Epidermal melanocyte (primary cell): ENCODE data around the gene ASIC3.

Source experiments
- DNase-seq: peaks from one replicate; pipeline ENCODE4 v3.0.0; 2011; ENCODE audit warnings: low spot score; ENCODE audit not compliant: insufficient read length

Gene ASIC3

DNA sequence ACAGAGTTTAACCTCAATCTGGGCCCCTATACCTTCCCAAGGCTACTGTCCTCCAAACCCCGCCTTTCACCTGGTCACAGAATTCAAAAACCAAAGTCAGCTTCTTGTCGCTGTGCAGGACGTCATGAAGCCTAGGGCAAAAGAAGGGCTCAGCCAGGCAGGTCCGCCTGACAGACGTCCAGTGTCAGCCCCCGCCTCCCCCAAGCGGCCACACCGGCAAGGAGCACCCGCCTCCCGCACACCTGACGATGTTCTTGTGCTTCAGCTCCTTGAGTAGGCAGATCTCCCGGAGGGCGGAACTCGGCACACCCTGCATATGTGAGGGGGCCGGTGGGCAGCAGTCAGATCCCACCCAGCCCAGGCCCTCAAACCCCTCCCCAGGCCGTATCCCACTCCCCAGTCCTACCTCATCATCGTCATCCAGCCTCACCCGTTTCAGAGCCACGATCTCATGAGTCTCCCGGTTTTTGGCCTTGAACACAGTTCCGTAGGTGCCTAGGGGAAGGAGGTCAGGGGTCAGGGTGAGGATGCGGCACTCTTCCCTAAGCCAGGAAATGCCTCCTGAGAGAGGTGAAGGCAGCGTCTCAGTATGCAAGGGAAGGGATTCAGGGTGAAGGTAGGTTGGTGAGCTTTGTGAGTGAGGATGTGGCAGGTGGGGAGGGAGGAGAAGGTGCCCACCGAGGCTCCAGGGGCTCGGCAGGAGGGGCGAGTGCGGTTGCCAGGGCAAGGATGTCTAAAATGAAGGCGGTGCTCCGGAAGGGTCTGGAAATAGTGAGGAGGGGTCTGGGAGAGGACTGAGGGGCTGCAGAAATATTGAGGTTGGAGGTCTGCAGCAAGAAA lies 8.6 kb downstream of the ASIC3 start:
- no peak for DNase-seq

DNA sequence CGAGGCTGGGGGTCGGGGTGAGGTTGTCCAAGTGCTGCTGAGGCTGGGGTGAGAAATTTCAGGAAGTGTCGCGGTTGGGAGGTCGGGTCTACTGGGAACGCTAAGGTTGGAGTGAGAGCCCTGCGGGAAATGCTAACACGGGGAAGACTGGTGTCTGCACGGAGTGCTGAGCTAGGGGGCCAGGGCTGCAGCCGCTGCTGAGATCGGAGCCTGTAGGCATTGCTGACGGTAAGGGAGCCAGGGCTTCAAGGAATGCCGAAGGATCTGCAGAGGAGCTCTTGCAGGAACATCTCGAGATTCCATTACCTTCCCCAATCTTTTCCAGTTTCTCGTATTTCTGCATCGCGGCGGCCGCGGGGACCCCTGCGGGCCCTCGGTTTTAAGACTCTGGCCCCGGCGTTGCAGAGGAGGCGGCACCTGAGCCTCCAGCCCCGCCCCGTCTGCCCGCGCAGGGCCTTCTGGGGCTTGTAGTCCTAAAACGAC lies 9.2 kb downstream of the ASIC3 start, which contains the start of gene CDK5:
CDK5 (minus strand) TSS at position 392 of the 483 bp plus-strand sequence; CDS start at position 343, 49 bp downstream.
- DNase-seq = no peak

DNA sequence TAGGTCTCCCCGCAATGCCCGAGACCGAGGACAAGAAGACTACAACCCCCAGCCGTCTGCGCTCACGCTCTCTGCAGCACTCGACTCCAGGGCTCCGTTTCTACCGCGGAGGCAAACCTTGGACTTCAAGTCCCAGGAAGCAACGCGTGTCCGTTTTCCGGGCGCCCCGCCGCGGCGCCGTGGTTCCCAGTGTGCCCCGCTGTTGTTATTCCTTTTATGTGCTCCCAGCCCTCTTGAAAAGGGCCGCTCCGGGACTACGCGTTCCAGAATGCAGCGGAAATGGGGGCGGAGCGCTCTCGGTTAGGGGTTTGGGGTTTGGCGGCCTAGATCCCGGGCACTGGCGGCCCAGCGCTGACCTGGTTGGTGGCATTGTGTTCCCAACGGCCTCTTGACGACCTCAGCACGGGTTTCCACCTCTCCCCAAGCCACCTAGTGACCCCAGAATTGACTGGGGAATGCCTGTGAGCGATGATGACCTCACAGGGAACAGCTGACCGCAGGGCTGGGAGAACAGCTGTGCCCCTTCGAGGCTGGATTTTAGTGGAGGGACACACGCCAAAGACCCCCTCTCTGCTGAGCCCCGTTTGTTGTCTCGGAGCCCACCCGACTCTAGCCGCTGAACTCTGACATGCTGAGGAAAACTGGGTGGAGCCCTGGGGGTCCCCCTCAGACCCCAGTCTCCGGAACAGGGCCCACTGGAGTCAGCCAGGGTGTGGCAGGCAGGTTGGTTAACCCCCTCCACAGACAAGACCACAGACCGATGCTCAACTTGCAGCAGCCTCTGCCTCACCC lies 9.9 kb downstream of the ASIC3 start:
- peak; percentile 100 for DNase-seq

GRCh38 chr7:151058781-151059366 lies 10.5 kb downstream of the ASIC3 start:
- DNase-seq = no peak

DNA sequence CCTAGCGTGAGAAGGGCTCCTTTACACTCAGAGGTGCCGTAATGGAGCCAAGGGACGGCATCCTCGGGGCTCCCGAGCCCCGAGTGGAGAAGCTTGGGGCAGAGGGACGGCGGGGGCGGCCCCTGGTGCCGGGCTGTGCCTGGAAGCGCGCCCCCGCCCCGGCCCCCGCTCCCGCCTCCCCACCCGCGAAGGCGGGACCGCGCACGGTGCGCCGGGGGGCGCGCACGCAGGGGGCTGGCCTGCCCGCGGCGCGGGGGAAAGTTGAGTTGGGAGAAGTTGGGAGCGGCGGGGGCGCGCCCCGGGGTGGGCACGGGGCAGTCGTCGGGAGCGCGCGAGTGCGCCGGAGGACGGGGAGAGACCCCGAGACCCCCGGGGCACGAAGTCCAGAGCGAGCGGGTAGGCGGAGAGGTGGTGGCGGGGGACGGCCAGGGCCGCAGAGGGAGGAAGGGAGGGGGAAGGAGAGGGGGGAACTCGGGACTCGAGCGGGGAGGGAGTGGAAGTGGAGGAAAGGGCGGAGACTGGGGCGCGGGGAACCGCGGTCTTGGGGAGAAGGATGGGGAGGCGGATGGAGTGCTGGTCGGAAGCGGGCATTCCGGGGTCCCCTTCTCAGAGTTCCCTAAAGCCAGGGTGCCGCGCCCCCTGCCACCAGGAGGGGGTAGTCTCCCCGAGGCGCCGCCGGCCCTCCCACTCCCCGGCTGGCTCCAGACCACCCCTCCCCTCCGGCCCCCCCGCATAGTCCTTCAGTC lies 11.2 kb downstream of the ASIC3 start, which contains the start of gene SLC4A2:
SLC4A2 (plus strand) TSS at position 223 of the 746 bp plus-strand sequence. CDS start 2,399 bp downstream, outside the sequence.
- peak; percentile 91 for DNase-seq

DNA sequence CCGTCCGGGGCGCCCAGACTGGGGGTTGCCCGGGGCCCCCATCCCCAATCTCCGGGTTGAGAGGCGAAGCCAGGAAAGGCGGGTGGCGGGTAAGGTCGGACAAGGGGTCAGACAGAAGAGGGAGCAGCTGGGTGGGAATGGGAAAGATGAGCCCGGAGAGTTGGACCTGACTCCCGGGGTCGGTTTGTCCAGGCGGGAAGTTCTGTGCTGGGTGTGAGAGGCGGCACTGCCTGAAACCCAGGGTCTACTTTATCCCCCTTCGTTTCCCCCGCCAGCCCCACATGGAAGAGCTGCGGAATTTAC lies 11.7 kb downstream of the ASIC3 start:
- DNase-seq = no peak

DNA sequence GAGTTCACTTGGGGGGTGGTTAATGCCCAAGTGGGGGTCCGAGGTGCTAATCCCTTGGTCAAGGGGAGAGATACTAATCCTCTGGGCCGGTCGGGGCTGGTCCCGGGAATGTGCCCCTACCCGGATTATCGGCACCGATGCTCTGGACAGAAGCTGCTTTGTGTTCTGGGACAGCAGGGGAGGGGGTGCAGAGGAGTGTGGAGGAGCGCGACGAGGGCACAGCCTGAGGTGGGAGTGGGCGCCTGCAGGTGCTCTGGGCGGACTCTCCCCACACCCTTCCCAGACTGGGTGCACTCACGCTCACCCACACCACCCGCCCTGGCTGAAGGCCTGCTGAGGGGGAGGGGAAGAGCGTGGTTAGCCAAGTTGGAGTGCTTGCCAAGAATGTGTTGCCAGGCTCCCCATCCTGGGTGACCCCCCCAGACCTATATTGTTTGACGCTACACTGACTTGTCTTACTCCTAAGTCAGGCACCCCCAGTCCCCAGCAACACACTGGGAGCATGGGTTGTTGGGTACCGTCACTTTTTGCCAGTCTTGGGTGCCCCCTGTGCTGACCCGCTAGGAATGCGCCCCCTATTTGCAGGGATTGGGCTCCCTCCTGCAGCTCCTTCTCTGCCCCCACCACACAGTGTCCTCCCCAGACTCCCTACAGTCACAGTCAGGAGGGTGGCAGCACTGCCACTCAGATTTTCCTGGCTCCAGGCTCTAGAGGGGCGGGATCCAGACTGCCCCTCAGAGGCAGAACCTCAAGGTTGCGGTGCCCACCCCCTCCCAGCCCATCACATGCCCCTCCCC lies 12.3 kb downstream of the ASIC3 start:
- DNase-seq = no peak

DNA sequence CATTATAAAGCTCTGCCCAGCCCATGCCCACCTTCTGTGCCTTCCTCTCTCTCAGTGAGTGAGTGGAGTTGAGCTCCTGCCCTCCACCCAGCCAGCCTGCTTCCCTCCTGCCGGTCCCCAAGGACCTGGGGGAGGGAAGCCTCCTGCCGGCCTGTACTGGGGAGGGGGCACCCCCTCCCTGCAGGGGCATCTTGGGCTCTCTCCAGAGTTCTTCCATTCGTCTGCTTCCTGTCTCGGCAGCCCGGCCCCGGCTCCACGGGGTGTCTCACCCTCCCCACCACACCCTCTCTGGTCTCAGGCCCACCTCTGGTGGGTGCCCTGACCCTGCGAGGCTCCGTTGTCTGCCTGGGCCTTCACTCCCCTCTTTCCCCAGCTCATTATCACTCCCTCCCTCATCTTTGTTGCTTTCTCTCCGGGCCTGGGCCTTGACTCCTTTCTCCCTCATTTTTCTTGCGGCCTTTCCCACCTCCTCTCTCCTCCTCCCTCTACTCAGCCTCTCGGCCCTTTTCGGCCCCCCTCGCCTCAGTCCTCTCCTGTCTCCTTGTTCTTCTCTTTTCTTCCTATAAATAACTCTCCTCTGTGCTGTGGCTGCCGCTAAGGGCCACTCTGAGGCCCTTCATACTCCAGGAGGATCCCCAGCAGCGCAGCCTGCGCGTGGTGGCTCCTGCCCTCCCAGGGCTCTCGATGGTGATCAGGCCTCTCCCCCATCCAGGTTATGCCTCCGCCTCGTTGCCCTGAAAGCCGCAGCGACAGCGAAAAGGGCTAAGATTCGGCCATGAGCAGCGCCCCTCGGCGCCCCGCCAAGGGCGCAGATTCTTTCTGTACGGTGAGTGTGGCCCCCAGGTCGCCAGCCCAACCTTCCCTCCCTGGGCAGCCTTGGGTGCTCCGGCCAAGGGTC lies 13.1 kb downstream of the ASIC3 start:
- DNase-seq = no peak

DNA sequence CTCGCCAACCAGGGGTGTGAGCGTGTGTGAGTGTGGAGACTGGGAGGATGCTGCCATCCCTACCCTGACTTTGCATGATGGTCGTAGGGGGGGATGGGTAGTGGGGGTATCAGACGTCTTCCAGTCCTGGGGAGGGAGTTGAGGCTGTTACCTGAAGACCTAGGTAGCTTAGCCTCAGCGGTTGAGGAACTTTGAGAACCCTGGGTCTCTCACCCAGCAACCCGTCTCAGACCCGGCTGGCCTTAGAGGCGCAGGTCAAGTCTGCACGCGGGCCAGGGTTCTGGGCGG lies 13.7 kb downstream of the ASIC3 start:
- DNase-seq = no peak

DNA sequence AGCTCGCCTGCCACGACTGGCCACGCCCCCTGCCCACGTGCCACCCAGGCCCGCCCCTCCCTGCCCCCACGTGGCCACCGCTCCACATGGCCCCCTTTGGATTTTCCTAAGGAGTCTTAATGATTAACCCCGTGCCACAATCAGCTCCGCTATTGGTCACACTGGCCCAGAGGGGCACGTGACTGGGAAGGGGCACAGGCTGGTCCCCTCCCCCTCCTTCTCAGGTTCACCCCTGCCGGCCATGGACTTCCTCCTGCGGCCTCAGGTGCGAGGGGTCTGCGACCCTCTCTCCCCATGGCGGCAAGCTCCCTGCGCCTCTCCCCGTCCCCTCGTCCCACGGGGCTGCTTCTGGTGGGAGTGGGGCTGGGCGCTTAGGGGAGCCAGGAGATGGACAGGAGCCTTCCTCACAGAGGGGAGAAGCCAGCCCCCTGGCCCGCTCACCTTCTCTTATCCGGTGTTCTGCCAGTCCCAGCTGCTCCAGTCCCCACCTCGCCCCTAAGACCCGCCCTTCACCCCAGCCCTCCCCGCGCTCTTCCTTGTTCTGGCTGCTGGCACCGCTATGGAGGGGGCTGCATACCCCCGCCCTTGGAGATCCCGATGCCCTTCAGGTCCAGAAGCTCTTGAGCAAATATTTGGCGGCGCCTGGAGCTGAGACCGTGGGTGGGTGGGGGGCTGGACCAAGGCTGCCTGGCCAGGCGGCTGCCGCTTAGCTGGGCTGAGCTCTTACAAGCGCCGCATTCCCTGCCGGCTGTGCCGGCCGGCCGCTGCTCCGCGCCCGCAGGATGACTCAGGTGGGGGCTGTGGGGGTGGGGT lies 14.3 kb downstream of the ASIC3 start:
- no peak for DNase-seq

DNA sequence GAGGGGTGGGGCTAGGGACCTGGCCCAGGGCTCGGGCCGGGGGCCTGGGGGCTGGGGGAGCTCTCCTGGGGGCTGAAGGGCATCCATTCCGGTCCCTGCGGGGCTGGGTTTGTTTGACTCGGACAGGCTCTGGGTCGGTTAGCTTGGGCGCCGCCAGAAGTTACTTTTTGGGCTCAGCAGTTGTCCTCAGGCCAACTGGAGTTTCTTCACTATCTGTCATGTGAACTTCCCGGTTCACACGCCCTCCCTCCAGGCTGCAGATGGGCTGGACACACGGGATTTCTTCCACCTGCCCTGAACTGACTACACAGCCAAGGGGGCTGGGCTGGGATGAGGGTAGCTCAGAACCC lies 14.9 kb downstream of the ASIC3 start:
- DNase-seq = no peak

DNA sequence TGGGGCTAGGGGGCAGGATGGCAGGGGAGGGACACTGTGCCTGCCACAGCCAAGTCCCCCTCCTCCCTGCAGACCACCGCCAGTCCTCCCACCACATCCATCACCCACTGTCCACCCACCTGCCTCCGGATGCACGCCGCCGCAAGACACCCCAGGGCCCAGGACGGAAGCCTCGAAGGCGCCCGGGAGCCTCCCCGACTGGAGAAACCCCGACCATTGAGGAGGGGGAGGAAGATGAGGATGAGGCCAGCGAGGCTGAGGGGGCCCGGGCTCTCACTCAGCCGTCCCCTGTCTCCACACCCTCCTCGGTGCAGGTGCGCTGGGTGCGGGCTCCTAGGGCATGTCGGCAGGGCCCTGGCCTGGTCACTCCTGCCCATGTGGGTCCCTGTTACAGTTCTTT lies 16.1 kb downstream of the ASIC3 start:
- DNase-seq = no peak

- no peak for DNase-seq
Measured at GRCh38 chr7:151064993-151065392, 16.7 kb downstream of the ASIC3 start.

DNA sequence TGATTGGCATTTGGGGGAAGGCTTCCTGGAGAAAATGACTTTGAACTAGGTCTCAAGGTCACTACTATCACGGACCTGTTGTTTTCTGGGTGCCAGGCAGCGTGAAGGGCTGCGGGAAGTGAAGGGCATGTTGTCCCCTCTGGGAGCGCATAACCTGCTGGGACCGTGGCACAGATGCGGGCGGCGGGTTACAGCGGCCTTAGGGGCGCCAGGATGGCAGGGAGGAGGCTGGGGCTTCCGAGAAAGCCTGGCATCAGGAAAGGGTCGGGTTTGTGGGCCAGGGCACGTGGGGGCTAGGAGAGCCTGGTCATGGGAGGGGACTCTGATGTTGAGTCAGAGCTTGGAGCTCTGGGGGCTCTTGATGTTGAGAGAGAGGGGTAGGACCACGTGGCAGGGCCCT lies 17.2 kb downstream of the ASIC3 start:
- DNase-seq = no peak

GRCh38 chr7:151066273-151066974 lies 18.1 kb downstream of the ASIC3 start:
- DNase-seq = no peak

DNA sequence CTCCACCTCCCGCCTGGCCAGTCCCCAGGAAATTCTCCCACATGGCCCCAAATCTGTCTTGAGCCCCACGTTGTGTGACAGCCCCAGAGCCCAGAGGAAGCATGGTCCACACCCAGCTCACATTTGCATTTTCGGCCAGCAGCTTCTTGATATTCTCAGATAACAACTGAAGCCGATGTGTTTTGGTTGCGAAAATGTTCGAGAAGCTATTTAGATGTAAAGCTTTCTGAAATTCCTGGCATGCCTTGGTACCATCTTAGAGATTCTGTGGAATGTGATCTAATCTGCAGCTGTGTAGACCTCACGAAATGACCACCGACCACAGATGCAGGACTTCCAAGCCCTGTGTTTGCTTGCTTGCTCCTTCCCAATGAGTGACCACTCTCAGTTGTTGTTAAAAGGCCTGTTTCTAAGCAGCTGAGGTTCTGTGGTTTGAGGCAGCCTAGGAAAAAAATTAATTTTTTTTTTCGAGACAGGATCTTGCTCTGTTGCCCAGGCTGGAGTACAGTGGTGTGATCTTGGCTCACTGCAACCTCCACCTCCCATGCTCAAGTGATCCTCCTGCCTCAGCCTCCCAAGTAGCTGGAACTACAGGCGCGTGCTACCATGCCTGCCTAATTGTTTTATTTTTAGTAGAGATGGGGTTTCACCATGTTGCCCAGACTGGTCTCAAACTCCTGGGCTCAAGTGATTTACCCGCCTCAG lies 19.9 kb downstream of the ASIC3 start:
- DNase-seq = no peak

- no peak for DNase-seq
Measured at GRCh38 chr7:151069841-151070573, 21.7 kb downstream of the ASIC3 start.
